GM18517 (cell line): ENCODE data around the gene SNRNP25.

ENCODE experiments used
- ATAC-seq: cut with Tn5 transposase; IDR thresholded peaks from one replicate; pipeline ENCODE4 v1.9.1; 2021; ENCODE audit warnings: mild to moderate bottlenecking, moderate library complexity; ENCODE audit not compliant: unreplicated experiment

SNRNP25 gene

DNA sequence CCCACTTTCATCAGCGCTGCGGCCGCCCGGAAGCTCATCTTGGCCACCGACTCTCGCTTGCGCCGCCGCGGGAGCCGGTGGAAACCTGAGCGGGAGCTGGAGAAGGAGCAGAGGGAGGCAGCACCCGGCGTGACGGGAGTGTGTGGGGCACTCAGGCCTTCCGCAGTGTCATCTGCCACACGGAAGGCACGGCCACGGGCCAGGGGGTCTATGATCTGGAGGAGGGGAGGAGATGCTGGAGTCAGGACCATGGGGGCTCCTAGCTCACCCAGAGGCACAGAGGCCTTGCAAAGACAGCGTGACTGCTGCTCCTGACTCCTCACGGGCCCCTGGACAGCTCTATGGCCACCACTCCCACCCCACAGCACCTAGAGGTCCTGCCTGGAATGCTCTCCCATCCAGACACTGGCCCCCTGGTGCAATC is 9.4 kb downstream of the SNRNP25 start:
- no peak for ATAC-seq

DNA sequence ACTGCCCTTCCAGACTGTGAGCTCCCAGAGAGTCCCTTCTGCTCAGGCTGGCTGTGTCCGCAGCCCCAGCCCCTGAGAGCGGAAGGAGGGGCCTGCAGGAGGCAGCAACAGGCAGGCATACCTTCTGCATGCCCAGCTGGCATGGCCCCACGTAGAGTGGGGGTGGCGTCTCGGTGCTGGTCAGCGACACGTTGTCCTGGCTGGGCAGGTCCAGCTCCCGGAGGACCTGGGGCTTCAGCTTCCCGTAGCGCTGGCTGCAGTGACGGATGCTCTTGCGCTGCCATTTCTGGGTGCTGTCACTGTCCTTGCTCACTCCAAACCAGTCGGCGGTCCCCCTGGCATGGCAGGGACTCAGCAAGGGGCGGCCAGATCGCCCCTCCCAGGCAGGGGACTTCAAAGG is 9.8 kb downstream of the SNRNP25 start:
- ATAC-seq, result no peak

DNA sequence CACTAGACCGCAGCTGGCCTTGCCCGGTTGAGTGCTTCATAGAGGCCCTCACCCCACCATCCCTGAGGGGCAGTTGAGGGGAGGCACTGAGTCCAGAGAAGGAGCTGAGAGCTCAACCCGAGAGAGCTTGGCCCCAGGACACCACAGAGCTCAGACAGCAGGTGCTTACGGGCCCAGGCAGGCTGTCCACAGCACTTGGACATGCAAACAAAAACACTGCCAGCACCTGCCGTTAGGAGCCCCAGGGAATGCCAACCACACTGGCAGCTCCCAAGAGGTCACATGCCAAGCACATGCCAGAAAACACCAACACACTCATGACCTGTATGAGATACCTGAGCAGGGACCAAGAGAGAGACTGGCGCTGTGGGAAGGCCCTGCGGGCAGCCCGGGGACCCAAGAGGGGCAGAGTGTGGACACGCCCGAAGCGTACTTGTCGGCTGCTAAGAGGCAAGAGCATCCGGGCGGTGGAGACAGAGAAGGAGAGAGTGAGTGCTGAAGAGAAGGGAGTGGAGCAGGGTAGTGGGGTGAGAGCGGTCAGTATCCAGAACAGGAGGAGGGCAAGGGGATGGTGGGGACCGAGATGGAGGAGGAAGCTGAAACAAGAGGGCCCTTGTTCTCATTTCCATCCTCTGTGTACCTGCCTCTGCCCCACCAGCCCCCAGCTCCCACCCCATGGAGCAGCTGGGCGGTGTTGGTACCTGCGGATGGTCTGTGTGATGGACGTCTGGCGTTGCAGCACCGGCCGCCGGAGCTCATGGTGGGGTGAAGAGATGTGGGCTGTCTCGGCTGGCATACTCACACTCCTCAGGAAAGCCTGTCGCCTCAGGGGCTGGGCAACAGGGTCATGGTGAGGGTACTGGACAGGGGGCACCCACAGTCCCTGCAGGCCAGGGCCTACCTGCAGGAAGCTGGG is 10.6 kb downstream of the SNRNP25 start:
- ATAC-seq, result no peak

DNA sequence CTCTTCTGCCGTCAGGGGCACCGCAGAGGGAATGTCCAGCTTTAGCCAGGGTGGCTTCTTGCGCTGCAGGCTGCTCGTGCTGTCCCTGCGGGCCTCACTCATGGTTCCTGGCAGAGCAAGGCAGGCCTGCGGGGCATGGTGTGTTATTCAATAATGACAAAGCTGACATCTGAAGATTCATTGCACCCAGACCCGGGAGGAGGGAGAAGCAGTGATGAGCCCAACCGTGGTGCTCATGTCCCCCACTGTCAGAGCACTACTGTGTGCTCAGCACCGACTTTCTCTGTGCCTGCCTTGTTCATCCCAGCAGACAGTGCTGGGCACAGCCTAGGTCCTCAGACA is 11.3 kb downstream of the SNRNP25 start:
- no peak for ATAC-seq

DNA sequence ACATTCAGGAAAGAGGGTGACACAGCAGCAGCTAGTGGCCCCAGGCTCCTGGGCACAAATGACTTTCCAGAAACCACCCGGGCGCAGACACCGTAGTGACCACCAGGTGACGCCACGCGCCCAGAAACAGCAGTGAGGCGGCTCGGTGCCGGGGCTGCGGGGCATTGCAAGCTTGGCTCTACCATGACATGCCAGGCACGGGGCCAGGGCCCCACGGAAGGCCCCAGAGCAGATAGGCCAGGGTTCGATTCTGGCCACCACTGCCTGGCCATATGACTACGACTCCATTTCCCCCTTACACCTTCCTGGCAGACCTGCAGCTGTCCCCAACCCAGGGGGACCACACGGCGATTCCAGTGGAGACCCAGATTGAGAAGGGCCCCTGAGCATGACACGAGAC is 12.1 kb downstream of the SNRNP25 start:
- no peak for ATAC-seq

DNA sequence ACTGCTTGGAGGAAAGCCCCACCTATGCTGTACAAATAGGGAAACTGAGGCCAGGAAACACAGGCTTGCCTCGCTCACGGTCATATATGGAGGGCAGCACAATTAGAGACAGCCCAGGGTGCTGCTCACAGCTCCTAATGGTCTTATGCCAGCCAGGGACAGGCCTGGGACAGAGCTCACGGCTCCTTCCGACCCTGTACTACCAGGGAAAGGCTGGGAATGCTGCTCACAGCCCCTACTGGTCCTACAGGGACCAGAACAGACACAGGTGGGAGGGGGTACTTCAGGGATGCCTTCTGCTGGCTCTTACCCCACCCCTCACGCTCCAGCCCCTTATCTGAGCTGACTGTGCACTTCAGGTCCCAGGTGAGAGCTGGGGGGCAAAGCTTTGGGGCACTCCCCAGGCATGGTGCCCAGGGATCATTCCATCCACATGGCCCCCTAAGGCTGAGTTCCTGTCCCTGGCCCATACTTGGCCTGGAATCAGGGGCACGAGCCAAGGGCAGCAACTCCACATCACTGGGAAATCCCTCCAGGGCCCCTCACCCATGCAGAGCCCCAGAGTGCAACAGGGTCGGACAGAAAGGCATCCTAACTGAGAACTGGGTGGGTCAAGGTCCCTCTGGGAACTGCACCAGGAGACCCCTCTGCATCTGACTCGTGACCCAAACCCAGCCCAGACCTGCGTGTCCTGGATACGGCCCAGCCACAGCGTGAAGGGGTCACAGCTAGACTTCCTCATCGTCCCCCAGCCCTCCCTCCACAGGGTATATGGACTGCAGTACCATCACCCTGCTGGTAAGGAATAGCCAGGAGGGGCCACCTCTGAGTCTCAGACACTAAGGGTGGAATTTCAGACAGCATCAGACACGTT is 12.9 kb downstream of the SNRNP25 start:
- ATAC-seq, result no peak

DNA sequence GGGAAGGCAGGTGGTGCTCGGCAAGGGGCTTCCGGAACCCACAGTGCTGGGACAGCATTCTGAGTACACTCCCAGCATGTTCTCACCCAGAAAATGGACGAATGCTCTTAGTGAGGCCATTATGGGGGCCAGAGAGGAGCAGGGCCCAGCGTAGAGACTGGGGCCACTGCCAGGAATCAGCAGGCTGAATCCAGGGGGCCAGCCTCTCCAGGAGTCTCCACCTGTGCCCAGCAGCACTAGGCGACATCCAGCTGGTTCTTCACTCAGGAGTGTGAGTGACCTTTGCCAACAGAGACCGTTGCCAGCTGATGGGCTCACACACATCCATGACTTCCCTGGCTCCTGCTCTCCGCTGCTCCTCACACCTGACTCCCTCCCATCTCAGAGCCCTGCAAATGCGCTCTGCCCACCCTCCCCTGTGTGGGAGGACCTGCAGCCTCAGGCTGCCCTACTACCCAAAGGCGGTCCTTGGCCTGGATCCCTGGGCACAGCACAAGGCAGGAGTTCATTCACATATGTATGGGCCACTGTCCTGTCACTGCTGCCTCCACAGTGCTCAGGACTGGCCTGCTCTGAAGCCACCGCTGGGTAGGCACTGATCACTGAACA is 13.7 kb downstream of the SNRNP25 start:
- ATAC-seq, result no peak

DNA sequence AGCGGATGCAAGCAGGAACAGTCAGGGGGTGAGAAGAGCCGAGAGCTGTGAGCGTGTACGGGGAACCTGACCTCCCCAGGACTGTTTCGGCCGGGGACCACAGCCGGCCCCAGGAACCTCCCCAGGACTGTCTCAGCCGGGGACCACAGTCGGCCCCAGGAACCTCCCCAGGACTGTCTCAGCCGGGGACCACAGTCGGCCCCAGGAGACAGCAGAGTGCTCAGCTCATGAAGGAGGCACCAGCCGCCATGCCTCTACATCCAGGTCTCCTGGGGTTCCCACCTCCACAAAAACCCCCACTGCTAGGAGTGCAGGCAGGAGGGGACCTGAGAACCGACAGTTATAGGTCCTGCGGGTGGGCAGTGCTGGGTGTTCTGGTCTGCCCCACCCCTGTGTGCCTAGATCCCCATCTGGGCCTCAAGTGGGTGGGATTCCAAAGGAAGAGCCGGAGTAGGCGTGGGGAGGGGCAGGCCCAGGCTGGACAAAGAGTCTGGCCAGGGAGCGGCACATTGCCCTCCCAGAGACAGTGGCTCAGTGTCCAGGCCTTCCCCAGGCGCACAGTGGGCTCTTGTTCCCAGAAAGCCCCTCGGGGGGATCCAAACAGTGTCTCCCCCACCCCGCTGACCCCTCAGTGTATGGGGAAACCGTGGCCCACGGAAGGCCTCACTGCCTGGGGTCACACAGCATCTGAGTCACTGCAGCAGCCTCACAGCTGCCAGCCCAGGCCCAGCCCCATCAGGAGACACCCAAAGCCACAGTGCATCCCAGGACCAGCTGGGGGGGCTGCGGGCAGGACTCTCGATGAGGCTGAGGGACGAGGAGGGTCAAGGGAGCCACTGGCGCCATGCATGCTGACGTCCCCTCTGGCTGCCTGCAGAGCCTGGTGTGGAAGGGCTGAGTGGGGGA is 14.5 kb downstream of the SNRNP25 start:
- no peak for ATAC-seq

DNA sequence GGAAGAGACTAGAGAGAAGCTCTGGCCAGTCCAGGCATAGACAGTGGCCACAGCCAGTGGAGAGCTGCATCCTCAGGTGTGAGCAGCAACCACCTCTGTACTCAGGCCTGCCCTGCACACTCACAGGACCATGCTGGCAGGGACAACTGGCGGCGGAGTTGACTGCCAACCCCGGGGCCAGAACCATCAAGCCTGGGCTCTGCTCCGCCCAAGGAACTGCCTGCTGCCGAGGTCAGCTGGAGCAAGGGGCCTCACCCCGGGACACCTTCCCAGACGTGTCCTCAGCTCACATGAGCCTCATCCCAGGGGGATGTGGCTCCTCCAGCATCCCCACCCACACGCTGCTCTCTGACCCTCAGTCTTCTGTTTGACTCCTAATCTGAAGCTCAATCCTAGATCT is 15.6 kb downstream of the SNRNP25 start:
- ATAC-seq, result no peak

DNA sequence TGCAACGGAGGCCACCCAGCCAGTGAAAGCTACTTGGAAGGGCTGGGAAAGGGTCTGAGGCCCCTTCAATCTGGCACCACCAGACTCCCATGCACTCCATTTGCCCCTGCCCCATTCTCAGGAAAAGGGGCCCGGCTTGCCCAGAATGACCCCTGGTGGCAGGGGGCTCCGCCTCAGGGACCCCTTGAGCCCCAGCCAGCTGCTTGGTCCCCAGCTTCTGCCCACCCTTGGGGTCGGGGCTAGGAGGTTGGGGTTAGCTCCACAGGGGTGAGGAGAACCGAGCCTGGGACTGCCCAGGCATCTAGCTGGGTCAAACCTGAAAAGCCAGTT is 17.5 kb downstream of the SNRNP25 start:
- no peak for ATAC-seq

DNA sequence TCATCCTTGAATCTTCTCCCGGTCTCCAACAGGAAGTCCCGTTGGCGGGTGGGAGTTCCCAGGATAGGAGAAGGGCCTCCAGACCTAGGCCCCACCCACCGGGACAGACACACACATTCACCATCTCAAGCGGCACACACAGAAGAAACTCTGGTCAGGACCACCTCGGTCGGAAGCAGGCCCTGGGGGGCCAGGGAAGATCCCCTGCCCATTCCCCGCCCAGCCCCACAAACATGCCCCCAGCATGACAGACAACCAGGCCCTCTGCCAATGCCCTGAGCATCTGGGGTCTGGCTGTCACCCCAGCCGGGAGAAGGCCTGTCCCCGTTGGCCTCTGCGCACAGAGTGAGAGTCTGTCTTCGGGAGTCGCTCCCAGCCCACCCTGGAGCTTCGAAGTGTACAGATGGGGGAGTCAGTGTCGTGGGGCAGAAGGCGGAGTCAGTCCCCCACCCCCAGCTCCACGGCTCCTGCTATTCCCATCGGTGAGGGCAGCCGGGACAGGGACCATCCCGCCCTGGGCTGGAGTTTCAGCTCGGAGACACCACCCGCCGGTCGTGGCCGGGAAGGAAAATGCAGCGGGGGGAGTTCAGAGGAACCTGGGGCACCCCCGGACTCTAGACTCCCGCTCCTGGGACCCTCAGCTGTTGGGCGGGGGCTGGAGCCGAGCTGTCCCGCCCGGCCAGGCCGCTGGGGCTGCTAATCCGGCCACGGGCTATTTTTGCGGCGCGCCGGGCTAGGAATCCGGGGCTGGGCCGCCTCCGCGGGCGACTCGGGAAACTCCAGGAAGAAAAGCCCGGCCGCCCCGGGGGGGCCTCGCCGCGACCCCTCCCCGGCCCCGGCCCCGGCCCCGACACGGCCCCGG is 18.1 kb downstream of the SNRNP25 start:
- ATAC-seq, result no peak

DNA sequence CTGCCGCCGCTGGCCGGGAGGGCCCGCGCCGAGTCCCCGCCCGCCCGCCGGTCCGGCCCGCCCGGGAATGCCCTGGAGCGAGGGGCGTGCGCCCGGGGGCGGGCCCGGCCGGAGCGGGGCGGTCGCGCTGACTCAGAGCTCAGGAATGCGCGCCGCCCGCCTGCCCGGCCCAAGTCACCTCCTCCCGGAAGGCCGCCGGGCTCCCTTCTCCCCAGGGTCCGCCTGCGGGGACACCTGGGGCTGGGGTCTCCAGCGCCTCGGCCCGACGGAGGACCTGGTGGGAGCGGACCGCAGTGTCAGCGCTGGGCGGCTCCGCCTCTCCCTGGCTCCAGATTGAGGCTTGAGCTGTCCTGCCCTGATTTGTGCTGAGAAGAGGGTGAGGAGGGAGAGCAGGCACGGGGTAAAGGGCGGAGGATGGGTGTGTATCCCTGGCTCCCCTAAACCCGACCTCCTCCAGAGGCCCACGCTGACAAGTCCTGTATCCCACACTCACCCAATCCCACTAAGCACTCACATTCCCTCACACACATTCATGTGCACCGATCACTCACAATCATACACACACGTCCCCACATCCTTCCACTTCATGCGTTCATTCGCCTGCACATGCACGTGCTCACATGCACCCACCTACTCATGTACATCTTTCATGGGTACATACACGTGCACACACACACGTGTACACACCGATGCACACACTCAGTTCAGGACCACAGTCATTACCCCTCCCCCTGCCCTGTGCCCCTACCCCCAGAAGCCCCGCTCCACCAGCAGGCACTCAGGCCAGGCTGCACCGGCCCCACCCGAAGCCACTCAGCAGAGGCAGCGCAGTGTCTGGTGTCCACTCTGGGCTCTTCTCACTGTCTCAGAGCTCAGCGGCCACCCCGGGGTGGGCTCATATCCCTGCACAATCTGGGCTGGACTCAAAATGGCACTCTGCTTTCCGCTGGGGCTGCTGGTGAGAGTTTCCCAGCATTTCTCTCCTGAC is 19.2 kb downstream of the SNRNP25 start, which contains the start of gene RHBDF1:
Gene RHBDF1, minus strand, starts transcription at position 71 of the 988 bp plus-strand sequence. CDS start 7,616 bp downstream, outside the sequence.
- ATAC-seq, result no peak

DNA sequence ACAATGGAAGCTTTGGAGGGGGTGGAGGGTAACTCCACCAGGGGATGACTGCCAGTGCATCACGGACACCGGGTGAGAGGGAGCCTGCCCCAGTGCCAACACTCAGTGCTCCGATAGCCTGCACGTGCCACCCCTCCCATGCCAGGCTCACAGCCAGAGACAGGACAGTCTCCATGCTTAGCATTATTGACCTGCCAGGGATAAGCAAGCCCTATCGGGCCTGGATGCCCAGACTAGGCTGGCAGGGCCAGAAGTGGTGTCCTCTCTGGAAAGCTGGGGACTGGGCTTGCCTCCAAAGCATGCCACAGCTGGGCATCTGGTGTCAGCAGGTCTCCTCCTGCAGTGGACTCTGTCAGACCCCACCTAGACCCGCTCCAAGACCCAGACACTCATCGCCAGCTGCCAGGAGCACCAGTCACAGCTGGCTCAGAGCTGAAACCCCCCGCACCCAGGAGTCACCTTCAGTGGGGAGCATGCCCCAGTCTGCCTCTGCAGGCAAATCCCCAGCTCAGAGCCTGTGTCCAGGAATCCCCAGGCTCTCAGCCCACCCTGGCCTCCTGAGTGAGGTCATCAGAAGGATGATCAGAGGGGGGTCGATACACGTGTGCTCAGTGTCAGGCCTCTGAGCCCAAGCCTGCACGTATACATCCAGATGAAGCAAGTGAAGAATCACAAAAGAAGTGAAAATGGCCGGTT is 20.6 kb downstream of the SNRNP25 start:
- ATAC-seq, result no peak

DNA sequence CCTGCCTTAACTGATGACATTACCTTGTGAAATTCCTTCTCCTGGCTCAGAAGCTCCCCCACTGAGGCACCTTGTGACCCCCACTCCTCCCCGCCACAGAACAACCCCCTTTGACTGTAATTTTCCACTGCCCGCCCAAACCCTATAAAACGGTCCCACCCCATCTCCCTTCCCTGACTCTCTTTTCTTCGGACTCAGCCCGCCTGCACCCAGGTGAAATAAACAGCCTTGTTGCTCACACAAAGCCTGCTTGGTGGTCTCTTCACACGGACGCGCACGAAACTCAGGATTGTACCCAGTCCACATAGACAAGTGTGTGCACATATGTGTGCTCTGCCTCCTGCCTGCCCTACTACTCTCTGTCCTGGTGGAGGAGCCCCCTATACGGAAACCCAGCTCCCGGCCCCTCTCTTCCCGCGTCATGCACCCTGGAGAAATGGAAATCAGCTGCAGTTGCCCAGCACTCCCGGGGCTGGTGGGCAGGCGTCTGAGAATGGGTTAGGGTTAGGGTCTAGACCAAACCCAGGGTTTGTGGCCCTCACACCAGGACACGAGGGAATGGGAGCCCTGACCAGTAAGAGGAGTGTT is 21.2 kb downstream of the SNRNP25 start:
- ATAC-seq, result no peak

DNA sequence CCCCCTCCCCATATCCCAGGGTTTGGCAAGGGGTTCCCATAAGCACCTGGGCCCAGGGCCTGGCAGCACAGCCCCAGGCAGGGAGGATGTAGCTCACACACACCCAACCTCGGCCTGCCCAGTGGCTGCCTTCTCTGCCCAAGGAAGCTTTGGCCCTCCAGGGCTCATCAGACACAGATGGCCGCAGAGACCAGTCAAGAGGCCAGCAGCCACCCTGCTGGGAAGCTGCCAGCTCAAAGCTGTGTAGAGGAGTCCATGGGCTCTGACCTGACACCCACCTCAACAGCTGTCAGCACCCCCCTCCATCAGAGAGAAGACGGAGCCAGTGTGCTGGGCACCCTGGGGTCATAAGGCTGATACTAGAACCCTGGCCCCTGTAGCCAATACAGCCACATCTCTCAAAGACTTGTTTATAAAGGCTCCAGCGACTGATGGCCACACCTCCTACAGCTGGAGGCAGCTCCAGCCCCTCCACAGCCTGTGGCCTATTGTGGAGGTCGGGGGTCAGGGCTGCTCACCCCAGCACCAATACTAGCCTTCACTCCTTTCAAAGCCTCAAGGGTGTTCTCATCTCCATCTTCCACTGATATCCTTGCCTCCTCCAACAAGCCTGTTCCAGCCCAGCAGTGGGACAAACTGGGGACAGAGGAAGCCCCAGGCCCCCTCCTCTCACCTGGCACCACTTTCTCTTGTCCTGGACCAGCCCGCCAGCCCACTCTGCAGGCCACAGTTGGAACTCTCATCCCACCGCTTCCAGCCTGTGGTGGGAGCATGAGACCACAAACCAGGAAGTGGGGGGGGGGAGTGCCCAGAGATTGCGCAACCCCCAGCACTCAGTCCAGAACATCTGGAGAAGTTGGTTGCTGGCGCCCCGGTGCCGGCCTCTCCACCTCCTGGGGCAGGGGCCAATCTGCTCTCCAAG is 22.2 kb downstream of the SNRNP25 start:
- no peak for ATAC-seq

DNA sequence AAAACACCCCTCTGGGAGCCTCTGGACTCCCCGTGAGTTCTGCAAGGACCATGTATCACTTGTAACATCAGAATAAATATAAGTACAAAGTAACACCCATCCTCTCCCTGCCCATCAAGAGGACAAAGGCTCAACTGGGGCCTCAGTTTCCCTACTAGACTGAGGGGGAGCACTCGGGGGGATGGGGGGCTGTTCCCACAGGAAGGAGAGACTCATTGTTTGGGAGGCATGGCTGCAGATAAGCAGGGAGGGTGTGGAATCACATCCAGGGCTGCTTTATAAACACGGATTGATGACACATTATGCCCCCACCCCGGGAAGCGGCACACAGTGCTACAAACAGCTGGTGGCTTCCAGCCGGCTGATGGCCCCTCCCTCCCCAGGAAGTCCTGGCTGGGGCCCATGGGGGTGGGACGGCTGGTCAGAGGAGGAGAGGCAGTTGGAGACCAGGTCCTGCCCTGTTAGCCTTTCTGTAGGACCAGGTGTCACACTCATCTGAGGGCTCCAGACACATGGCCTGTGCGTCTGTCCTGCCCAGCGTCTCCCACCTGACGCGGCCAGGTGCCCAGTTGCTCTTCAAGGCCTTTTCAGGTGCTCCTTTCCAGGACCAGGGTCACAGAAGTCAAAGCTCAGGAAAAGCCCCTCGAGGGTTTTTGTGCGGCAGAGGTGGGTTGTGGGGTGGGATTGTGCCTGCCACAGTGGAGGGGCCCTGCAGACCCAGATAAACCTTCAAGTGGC is 23.1 kb downstream of the SNRNP25 start:
- no peak for ATAC-seq
